ENCODE data around the gene LMAN2. TPM values are rescaled to one million over a fixed set of nuclear protein-coding genes. Genes with fewer than 3 reads are reported as not detected.

Gene LMAN2
- total RNA-seq: 100 to 1,000 TPM; 110 to 117 TPM

- ChIA-PET CTCF (interaction anchor here (0.7 to 2.1 kb wide), 11 partner anchors 9 to 149 kb away, joined by 3 to 8 read pairs (median 3); no protein-coding TSS in a partner anchor), POLR2A (interaction anchor here (0.8 to 1.3 kb wide), 4 partner anchors 37 to 164 kb away, joined by 3 read pairs; no protein-coding TSS in a partner anchor)
These were observed at the start of gene LMAN2 for GRCh38 chr5:177351392-177352329. Gene LMAN2 (minus strand): TSS chr5:177351668. CDS start chr5:177351647, 21 bp downstream.

- ChIA-PET CTCF (interaction anchor here (5.5 to 7.9 kb wide), 3 partner anchors 10 to 48 kb away, joined by 122 to 312 read pairs (median 145); partner anchors contain the start of genes GRK6 and PRR7), POLR2A (no interaction called here)
These were observed 48.8 kb upstream of the LMAN2 start, which contains the start of gene PFN3 for GRCh38 chr5:177399997-177400868. Gene PFN3 (minus strand): TSS chr5:177400661. CDS start chr5:177400576, 85 bp downstream.

- ChIA-PET POLR2A (no interaction called here), CTCF (no interaction called here)
These were observed 46.5 kb upstream of the LMAN2 start for GRCh38 chr5:177397875-177398390.

GRCh38 chr5:177396807-177397206, 45.3 kb upstream of the LMAN2 start:
- ChIA-PET POLR2A (no interaction called here), CTCF (interaction anchor here (0.9 kb wide), 1 partner anchor 58 kb away, joined by 3 read pairs; no protein-coding TSS in a partner anchor)

GRCh38 chr5:177396078-177396477, 44.6 kb upstream of the LMAN2 start:
- CTCF ChIA-PET: interaction anchor here (10.3 kb wide), 1 partner anchor 57 kb away, joined by 203 read pairs; the partner anchor contains the start of gene PRR7
- POLR2A ChIA-PET: no interaction called here

- ChIA-PET POLR2A (interaction anchor here (0.5 to 0.6 kb wide), 2 partner anchors 10 to 69 kb away, joined by 3 read pairs; no protein-coding TSS in a partner anchor), CTCF (interaction anchor here (1.0 to 13.7 kb wide), 4 partner anchors 10 to 59 kb away, joined by 4 to 203 read pairs (median 127); partner anchors contain the start of genes PFN3 and PRR7)
These were observed 42.5 kb upstream of the LMAN2 start for GRCh38 chr5:177393990-177394389.

- ChIA-PET CTCF (interaction anchor here (1.0 to 13.7 kb wide), 4 partner anchors 11 to 59 kb away, joined by 4 to 203 read pairs (median 127); partner anchors contain the start of genes PFN3 and PRR7), POLR2A (interaction anchor here (0.5 kb wide), 1 partner anchor 70 kb away, joined by 3 read pairs; no protein-coding TSS in a partner anchor)
These were observed 41.8 kb upstream of the LMAN2 start for GRCh38 chr5:177393206-177393765.

- POLR2A ChIA-PET: no interaction called here
These were observed 41.3 kb upstream of the LMAN2 start for GRCh38 chr5:177392765-177393164.

GRCh38 chr5:177390363-177391300, 39.2 kb upstream of the LMAN2 start:
- POLR2A ChIA-PET: interaction anchor here (1.2 to 2.7 kb wide), 7 partner anchors 12 to 64 kb away, joined by 5 to 21 read pairs (median 9); partner anchors contain the start of gene PRR7
- CTCF ChIA-PET: interaction anchor here (0.6 to 13.7 kb wide), 32 partner anchors 11 to 276 kb away, joined by 3 to 203 read pairs (median 5); partner anchors contain the start of genes F12, GRK6, PDLIM7 and PFN3

More at GRCh38 chr5:177392765-177393164, 41.3 kb upstream of the LMAN2 start:
- CTCF ChIA-PET: interaction anchor here (1.0 to 13.7 kb wide), 5 partner anchors 11 to 60 kb away, joined by 4 to 203 read pairs (median 122); partner anchors contain the start of genes PFN3 and PRR7

GRCh38 chr5:177389241-177390169, 38.0 kb upstream of the LMAN2 start:
- ChIA-PET POLR2A (interaction anchor here (0.5 to 2.7 kb wide), 20 partner anchors 11 to 86 kb away, joined by 3 to 21 read pairs (median 5); partner anchors contain the start of genes GRK6, LMAN2, PRELID1 and PRR7), CTCF (interaction anchor here (0.8 to 13.7 kb wide), 24 partner anchors 10 to 275 kb away, joined by 3 to 203 read pairs (median 10); partner anchors contain the start of genes GRK6, PDLIM7, PFN3 and PRR7)

GRCh38 chr5:177388521-177389052, 37.1 kb upstream of the LMAN2 start:
- ChIA-PET POLR2A (interaction anchor here (0.5 to 2.5 kb wide), 14 partner anchors 10 to 85 kb away, joined by 3 to 21 read pairs (median 5); partner anchors contain the start of genes LMAN2, PRELID1 and RAB24), CTCF (interaction anchor here (1.1 to 13.7 kb wide), 12 partner anchors 9 to 109 kb away, joined by 3 to 203 read pairs (median 22); partner anchors contain the start of genes GRK6, PDLIM7, PFN3 and PRR7)

- POLR2A ChIA-PET: no interaction called here
- CTCF ChIA-PET: interaction anchor here (1.8 to 13.7 kb wide), 4 partner anchors 16 to 114 kb away, joined by 4 to 203 read pairs (median 127); partner anchors contain the start of genes PFN3 and PRR7
These were observed 35.9 kb upstream of the LMAN2 start for GRCh38 chr5:177387405-177387804.

- ChIA-PET POLR2A (interaction anchor here (0.6 kb wide), 1 partner anchor 107 kb away, joined by 3 read pairs; no protein-coding TSS in a partner anchor), CTCF (interaction anchor here (1.8 to 13.7 kb wide), 4 partner anchors 15 to 115 kb away, joined by 4 to 203 read pairs (median 127); partner anchors contain the start of genes PFN3 and PRR7)
These were observed 35.1 kb upstream of the LMAN2 start for GRCh38 chr5:177386542-177386941.

- ChIA-PET CTCF (interaction anchor here (0.6 to 13.7 kb wide), 5 partner anchors 14 to 116 kb away, joined by 3 to 203 read pairs (median 122); partner anchors contain the start of genes PFN3 and PRR7), POLR2A (no interaction called here)
These were observed 34.3 kb upstream of the LMAN2 start for GRCh38 chr5:177385720-177386119.

GRCh38 chr5:177384134-177384533, 32.7 kb upstream of the LMAN2 start, which contains the start of gene SLC34A1:
Gene SLC34A1 (plus strand): TSS chr5:177384434. CDS start chr5:177385742, 1,308 bp downstream.
- CTCF ChIA-PET: interaction anchor here (0.8 to 13.7 kb wide), 5 partner anchors 13 to 92 kb away, joined by 3 to 132 read pairs (median 3); no protein-coding TSS in a partner anchor
- POLR2A ChIA-PET: no interaction called here
